ENCODE measurements around the gene SH2D3A. TPM values are rescaled to one million over a fixed set of nuclear protein-coding genes. Genes with fewer than 3 reads are reported as not detected.
A peak's percentile ranks its signal among the peaks of the same experiment; 100 is the strongest.
"Not testable (repeated sequence)": the region's sequence is repeated elsewhere in the genome, so short reads cannot be mapped to it uniquely, and the experiment has no call there.

Gene SH2D3A
- total and polyA plus RNA-seq, 7 experiments from 2014 or later = 27.9 to 64.7 (median 57.4) TPM

GRCh38 chr19:6748543-6748942 is 18.7 kb downstream of the SH2D3A start:
- H3K9me3 ChIP-seq (ENCODE audit: control insufficient read depth in 2 of 3, low read length in 3 of 3); ATAC-seq; H3K4me1 ChIP-seq (ENCODE audit: control insufficient read depth in 2 of 2, insufficient read depth in 2 of 2, low read length in 2 of 2); H3K9me3 Mint-ChIP-seq; H3K27ac Mint-ChIP-seq; POLR2A ChIA-PET; intact Hi-C loops (cut with micrococcal nuclease); H3K4me3 Mint-ChIP-seq; DNase-seq; H3K27ac ChIP-seq (ENCODE audit: low read depth, low read length); H3K27me3 ChIP-seq (ENCODE audit: control insufficient read depth in 2 of 2, insufficient read depth in 2 of 2, low read length in 2 of 2); H3K27me3 Mint-ChIP-seq; H3K4me3 ChIP-seq (ENCODE audit: low read length): not testable (repeated sequence)
- peaks cover 0 to 65% (median 5%) of the 10 kb centered on the region in 3 experiments for H3K36me3 ChIP-seq (ENCODE audit: control insufficient read depth in 2 of 3, insufficient read depth in 3 of 3, low read length in 3 of 3)
- H3K4me1 Mint-ChIP-seq = peaks cover 2 to 11% (median 7%) of the 10 kb centered on the region in 7 donors
- CTCF ChIA-PET = interaction anchor here (0.8 kb wide), 2 partner anchors 115 to 176 kb away, joined by 3 to 6 read pairs; no protein-coding TSS in a partner anchor
- peaks cover 6 to 23% (median 18%) of the 10 kb centered on the region in 5 donors for H3K36me3 Mint-ChIP-seq

GRCh38 chr19:6745965-6746364 is 21.3 kb downstream of the SH2D3A start:
- ChIA-PET CTCF (interaction anchor here (1.5 kb wide), 1 partner anchor 10 kb away, joined by 3 read pairs; no protein-coding TSS in a partner anchor), POLR2A (no interaction called here)
- H3K27me3 ChIP-seq (ENCODE audit: control insufficient read depth in 2 of 2, insufficient read depth in 2 of 2, low read length in 2 of 2) = no peaks in the 10 kb centered on the region
- intact Hi-C loops (cut with micrococcal nuclease) = no loop called here
- Mint-ChIP-seq H3K9me3 (no peaks in the 10 kb centered on the region), H3K36me3 (peaks cover 6 to 18% (median 11%) of the 10 kb centered on the region in 5 donors), H3K27me3 (no peaks in the 10 kb centered on the region), H3K4me3 (no peak overlapping the region), H3K4me1 (peaks cover 2 to 12% (median 5%) of the 10 kb centered on the region in 7 donors), H3K27ac (peak overlapping the region in 1 of 9 donors; percentile 13)
- no peak overlapping the region for H3K4me3 ChIP-seq (ENCODE audit: low read length)
- H3K4me1 ChIP-seq (ENCODE audit: control insufficient read depth in 2 of 2, insufficient read depth in 2 of 2, low read length in 2 of 2) = no peaks in the 10 kb centered on the region
- no peak for ATAC-seq
- H3K36me3 ChIP-seq (ENCODE audit: control insufficient read depth in 2 of 3, insufficient read depth in 3 of 3, low read length in 3 of 3) = peaks cover 0 to 43% (median 0%) of the 10 kb centered on the region in 3 experiments
- no peaks in the 10 kb centered on the region for H3K9me3 ChIP-seq (ENCODE audit: control insufficient read depth in 2 of 3, low read length in 3 of 3)
- DNase-seq = no peak
- no peak overlapping the region for H3K27ac ChIP-seq (ENCODE audit: low read depth, low read length)

GRCh38 chr19:6744381-6745301 is 22.6 kb downstream of the SH2D3A start:
- ChIA-PET CTCF (no interaction called here), POLR2A (interaction anchor here (0.5 kb wide), 1 partner anchor 147 kb away, joined by 3 read pairs; no protein-coding TSS in a partner anchor)
- Histone ChIP-seq H3K9me3 (ENCODE audit: control insufficient read depth in 2 of 3, low read length in 3 of 3) (no peaks in the 10 kb centered on the region), H3K27ac (ENCODE audit: low read depth, low read length) (no peak overlapping the region), H3K36me3 (ENCODE audit: control insufficient read depth in 2 of 3, insufficient read depth in 3 of 3, low read length in 3 of 3) (peaks cover 0 to 36% (median 0%) of the 10 kb centered on the region in 3 experiments), H3K4me1 (ENCODE audit: control insufficient read depth in 2 of 2, insufficient read depth in 2 of 2, low read length in 2 of 2) (peaks cover 6 to 9% of the 10 kb centered on the region in 2 donors), H3K4me3 (ENCODE audit: low read length) (no peak overlapping the region), H3K27me3 (ENCODE audit: control insufficient read depth in 2 of 2, insufficient read depth in 2 of 2, low read length in 2 of 2) (no peaks in the 10 kb centered on the region)
- H3K4me1 Mint-ChIP-seq = peaks cover 2 to 15% (median 7%) of the 10 kb centered on the region in 7 donors
- no peaks in the 10 kb centered on the region for H3K9me3 Mint-ChIP-seq
- H3K27ac Mint-ChIP-seq = peak overlapping the region in 4 of 9 donors; percentile 11 to 75 (median 44)
- intact Hi-C loops (cut with micrococcal nuclease) = no loop called here
- H3K27me3 Mint-ChIP-seq = no peaks in the 10 kb centered on the region
- DNase-seq = no peak
- no peak overlapping the region for H3K4me3 Mint-ChIP-seq
- H3K36me3 Mint-ChIP-seq = peaks cover 4 to 18% (median 8%) of the 10 kb centered on the region in 5 donors
- no peak for ATAC-seq

- Histone ChIP-seq H3K27me3 (ENCODE audit: control insufficient read depth in 2 of 2, insufficient read depth in 2 of 2, low read length in 2 of 2) (no peaks in the 10 kb centered on the region), H3K9me3 (ENCODE audit: control insufficient read depth in 2 of 3, low read length in 3 of 3) (no peaks in the 10 kb centered on the region), H3K27ac (ENCODE audit: low read depth, low read length) (no peak overlapping the region), H3K4me1 (ENCODE audit: control insufficient read depth in 2 of 2, insufficient read depth in 2 of 2, low read length in 2 of 2) (peaks cover 11 to 14% of the 10 kb centered on the region in 2 donors), H3K36me3 (ENCODE audit: control insufficient read depth in 2 of 3, insufficient read depth in 3 of 3, low read length in 3 of 3) (peaks cover 0 to 32% (median 0%) of the 10 kb centered on the region in 3 experiments), H3K4me3 (ENCODE audit: low read length) (no peak overlapping the region)
- intact Hi-C loops (cut with micrococcal nuclease) = no loop called here
- CTCF ChIA-PET = no interaction called here
- ATAC-seq = no peak
- Mint-ChIP-seq H3K36me3 (peaks cover 0 to 18% (median 7%) of the 10 kb centered on the region in 5 donors), H3K4me1 (peaks cover 4 to 19% (median 13%) of the 10 kb centered on the region in 7 donors), H3K4me3 (no peak overlapping the region), H3K27ac (peak overlapping the region in 6 of 9 donors; percentile 11 to 75 (median 32)), H3K27me3 (no peaks in the 10 kb centered on the region), H3K9me3 (no peaks in the 10 kb centered on the region)
- DNase-seq = no peak
- POLR2A ChIA-PET = interaction anchor here (0.5 kb wide), 1 partner anchor 148 kb away, joined by 3 read pairs; no protein-coding TSS in a partner anchor
Measured at GRCh38 chr19:6743714-6744380, 23.4 kb downstream of the SH2D3A start.

GRCh38 chr19:6743066-6743465 is 24.2 kb downstream of the SH2D3A start:
- ChIA-PET POLR2A (interaction anchor here (0.8 kb wide), 1 partner anchor 30 kb away, joined by 3 read pairs; no protein-coding TSS in a partner anchor), CTCF (interaction anchor here (0.7 kb wide), 1 partner anchor 112 kb away, joined by 3 read pairs; no protein-coding TSS in a partner anchor)
- Mint-ChIP-seq H3K9me3 (no peaks in the 10 kb centered on the region), H3K4me1 (peaks cover 12 to 26% (median 21%) of the 10 kb centered on the region in 7 donors), H3K27ac (peak overlapping the region in 4 of 9 donors; percentile 12 to 52 (median 25)), H3K4me3 (no peak overlapping the region), H3K27me3 (no peaks in the 10 kb centered on the region), H3K36me3 (peaks cover 0 to 15% (median 6%) of the 10 kb centered on the region in 5 donors)
- peaks cover 0 to 29% (median 0%) of the 10 kb centered on the region in 3 experiments for H3K36me3 ChIP-seq (ENCODE audit: control insufficient read depth in 2 of 3, insufficient read depth in 3 of 3, low read length in 3 of 3)
- intact Hi-C loops (cut with micrococcal nuclease) = no loop called here
- no peak overlapping the region for H3K4me3 ChIP-seq (ENCODE audit: low read length)
- H3K27me3 ChIP-seq (ENCODE audit: control insufficient read depth in 2 of 2, insufficient read depth in 2 of 2, low read length in 2 of 2) = no peaks in the 10 kb centered on the region
- H3K4me1 ChIP-seq (ENCODE audit: control insufficient read depth in 2 of 2, insufficient read depth in 2 of 2, low read length in 2 of 2) = peaks cover 19 to 22% of the 10 kb centered on the region in 2 donors
- no peaks in the 10 kb centered on the region for H3K9me3 ChIP-seq (ENCODE audit: control insufficient read depth in 2 of 3, low read length in 3 of 3)
- DNase-seq (no peak), ATAC-seq (no peak)
- no peak overlapping the region for H3K27ac ChIP-seq (ENCODE audit: low read depth, low read length)

- H3K27ac ChIP-seq (ENCODE audit: low read depth, low read length) = peak overlapping the region; percentile 55
- peaks cover 0 to 3% (median 0%) of the 10 kb centered on the region in 5 donors for H3K27me3 Mint-ChIP-seq
- ATAC-seq (no peak), DNase-seq (peak in 1 of 9 donors; percentile 55)
- H3K9me3 ChIP-seq (ENCODE audit: control insufficient read depth in 2 of 3, low read length in 3 of 3) = no peaks in the 10 kb centered on the region
- H3K27me3 ChIP-seq (ENCODE audit: control insufficient read depth in 2 of 2, insufficient read depth in 2 of 2, low read length in 2 of 2) = no peaks in the 10 kb centered on the region
- peaks cover 0 to 6% (median 3%) of the 10 kb centered on the region in 5 donors for H3K36me3 Mint-ChIP-seq
- H3K4me3 ChIP-seq (ENCODE audit: low read length) = peak overlapping the region; percentile 54
- intact Hi-C loops (cut with micrococcal nuclease) = no loop called here
- H3K36me3 ChIP-seq (ENCODE audit: control insufficient read depth in 2 of 3, insufficient read depth in 3 of 3, low read length in 3 of 3) = peaks cover 0 to 16% (median 0%) of the 10 kb centered on the region in 3 experiments
- peak overlapping the region; percentile 57 to 96 (median 73) for H3K4me3 Mint-ChIP-seq
- H3K4me1 ChIP-seq (ENCODE audit: control insufficient read depth in 2 of 2, insufficient read depth in 2 of 2, low read length in 2 of 2) = peaks cover 29 to 31% of the 10 kb centered on the region in 2 donors
- H3K4me1 Mint-ChIP-seq = peaks cover 24 to 40% (median 35%) of the 10 kb centered on the region in 7 donors
- ChIA-PET POLR2A (no interaction called here), CTCF (no interaction called here)
- H3K9me3 Mint-ChIP-seq = no peaks in the 10 kb centered on the region
- H3K27ac Mint-ChIP-seq = peak overlapping the region in 5 of 9 donors; percentile 48 to 89 (median 62)
Measured at GRCh38 chr19:6740589-6741343, 26.5 kb downstream of the SH2D3A start.

Data from naive thymus-derived CD4-positive, alpha-beta T cell (primary cell).